Activated CD8-positive, alpha-beta memory T cell treated with anti-CD3 and anti-CD28 coated beads, Interleukin-2, amount 10 ng/mL, durations not matched to agents 7 days and 5 days (primary cell): ENCODE results near the gene BOK. TPM values are rescaled to one million over a fixed set of nuclear protein-coding genes. Genes with fewer than 3 reads are reported as not detected.

ENCODE experiments used
- ATAC-seq: fragments of 150-1000 bp; cut with Tn5 transposase; one replicate; pipeline ENCODE4 v1.10.0; 2021; ENCODE audit warnings: moderate library complexity
- CTCF ChIA-PET: fragments of 350-600 bp; sonication (Branson Sonifier 250); formaldehyde crosslinking; loops from one replicate; lab custom pipeline; 2021; ENCODE audit warnings: antibody characterized with exemption; lab: Charles Lee
- DNase-seq: peaks from one replicate; pipeline ENCODE4 v3.0.0-alpha.2; 2020
- H3K27ac Mint-ChIP-seq: one replicate; pipeline ENCODE4 v1.8.0; 2021; ENCODE audit warnings: mild to moderate bottlenecking, mixed read lengths
- H3K27me3 Mint-ChIP-seq: one replicate; pipeline ENCODE4 v1.8.0; 2021; ENCODE audit warnings: mixed read lengths
- H3K36me3 Mint-ChIP-seq: one replicate; pipeline ENCODE4 v1.8.0; 2021; ENCODE audit warnings: mild to moderate bottlenecking, mixed read lengths
- H3K4me1 Mint-ChIP-seq: one replicate; pipeline ENCODE4 v1.8.0; 2021; ENCODE audit warnings: mixed read lengths
- H3K4me3 Mint-ChIP-seq: one replicate; pipeline ENCODE4 v1.8.0; 2021; ENCODE audit warnings: mild to moderate bottlenecking, moderate library complexity, mixed read lengths
- H3K9me3 Mint-ChIP-seq: one replicate; pipeline ENCODE4 v1.8.0; 2022; ENCODE audit warnings: low read depth, mixed read lengths
- total RNA-seq, 2 experiments: library from RNA; stranded (reverse); gene quantifications; one replicate each; pipeline ENCODE4 v1.2.3, GENCODE V29; 2021

BOK gene
- total RNA-seq, 2 experiments from 2014 or later, result not detected

DNA sequence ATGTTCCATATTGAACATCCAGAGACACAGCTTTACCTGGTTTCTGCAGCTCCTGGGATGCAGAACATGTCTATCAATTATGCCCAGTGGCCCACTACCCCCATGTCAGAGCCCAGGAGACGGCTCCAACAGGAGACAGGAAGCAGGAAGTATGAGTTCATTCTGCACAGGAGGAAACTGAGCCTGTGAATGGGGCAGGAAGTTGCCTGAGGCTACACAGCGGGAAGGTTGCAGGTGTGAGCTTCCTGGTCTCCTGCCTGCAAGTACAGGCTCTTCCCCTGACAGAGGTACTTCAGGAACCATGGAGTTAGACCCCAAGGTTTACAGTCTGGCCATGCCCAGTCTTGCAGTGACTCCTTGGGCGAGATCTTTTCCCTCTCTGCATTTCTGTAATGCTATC lies 2.8 kb upstream of the BOK start:
- H3K9me3 Mint-ChIP-seq, result no peaks in the 10 kb centered on the region
- H3K27me3 Mint-ChIP-seq, result peaks cover 53% of the 10 kb centered on the region
- no peak for ATAC-seq
- DNase-seq, result no peak
- H3K27ac Mint-ChIP-seq, result no peak overlapping the region
- peaks cover 9% of the 10 kb centered on the region for H3K4me1 Mint-ChIP-seq
- no peak overlapping the region for H3K4me3 Mint-ChIP-seq
- peaks cover 4% of the 10 kb centered on the region for H3K36me3 Mint-ChIP-seq
- CTCF ChIA-PET, result no interaction called here

GRCh38 chr2:241556746-241557145 lies 1.8 kb upstream of the BOK start:
- peaks cover 49% of the 10 kb centered on the region for H3K27me3 Mint-ChIP-seq
- ATAC-seq (no peak), DNase-seq (no peak)
- H3K4me3 Mint-ChIP-seq, result no peak overlapping the region
- H3K36me3 Mint-ChIP-seq, result peaks cover 4% of the 10 kb centered on the region
- CTCF ChIA-PET, result no interaction called here
- no peaks in the 10 kb centered on the region for H3K9me3 Mint-ChIP-seq
- H3K4me1 Mint-ChIP-seq, result peaks cover 9% of the 10 kb centered on the region
- H3K27ac Mint-ChIP-seq, result no peak overlapping the region

GRCh38 chr2:241559323-241560161 lies 997 bp downstream of the BOK start:
- H3K4me1 Mint-ChIP-seq, result peaks cover 9% of the 10 kb centered on the region
- peaks cover 41% of the 10 kb centered on the region for H3K27me3 Mint-ChIP-seq
- ATAC-seq (peak; percentile 36), DNase-seq (no peak)
- CTCF ChIA-PET, result no interaction called here
- H3K27ac Mint-ChIP-seq, result no peak overlapping the region
- no peaks in the 10 kb centered on the region for H3K9me3 Mint-ChIP-seq
- peaks cover 4% of the 10 kb centered on the region for H3K36me3 Mint-ChIP-seq
- peak overlapping the region; percentile 43 for H3K4me3 Mint-ChIP-seq

DNA sequence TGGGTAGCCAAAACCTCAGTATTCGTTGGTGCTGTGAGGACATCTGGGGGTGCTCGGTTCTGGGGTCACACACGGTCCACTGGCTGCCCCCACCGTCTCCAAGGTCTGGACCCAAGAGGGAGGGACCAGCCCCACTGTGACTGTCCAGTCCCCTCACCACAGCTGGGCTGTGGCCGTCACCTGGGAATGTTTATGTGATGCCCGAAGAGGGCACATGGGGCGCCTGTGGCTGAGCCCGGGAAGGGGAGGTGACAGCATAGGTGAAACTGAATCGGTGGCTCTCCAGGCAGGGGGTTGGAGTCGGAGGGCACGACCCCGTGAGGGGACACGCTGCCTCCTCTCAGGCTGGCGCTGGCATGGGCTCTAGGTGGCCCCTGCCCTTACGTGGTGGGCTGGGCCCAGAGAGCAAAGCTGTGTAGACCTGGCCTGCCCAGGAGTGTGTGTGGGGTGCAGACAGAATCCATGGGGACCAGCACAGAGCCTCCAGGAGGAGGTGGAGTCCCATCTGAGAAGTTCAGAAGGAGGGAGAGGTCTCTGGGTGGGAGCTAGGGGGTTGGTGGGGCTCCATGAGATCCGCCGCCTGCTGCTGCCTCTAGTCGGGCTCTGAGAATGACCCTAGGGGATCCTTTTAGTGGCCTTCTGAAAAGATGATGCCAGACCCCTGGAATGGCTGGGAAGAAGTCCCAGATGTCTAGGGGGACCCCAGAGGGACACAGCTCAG lies 1.8 kb downstream of the BOK start:
- H3K9me3 Mint-ChIP-seq, result no peaks in the 10 kb centered on the region
- no peak overlapping the region for H3K27ac Mint-ChIP-seq
- DNase-seq (no peak), ATAC-seq (no peak)
- CTCF ChIA-PET, result no interaction called here
- H3K4me3 Mint-ChIP-seq, result no peak overlapping the region
- peaks cover 9% of the 10 kb centered on the region for H3K4me1 Mint-ChIP-seq
- peaks cover 38% of the 10 kb centered on the region for H3K27me3 Mint-ChIP-seq
- peaks cover 4% of the 10 kb centered on the region for H3K36me3 Mint-ChIP-seq

GRCh38 chr2:241560883-241561474 lies 2.4 kb downstream of the BOK start:
- no peak for DNase-seq
- no peak overlapping the region for H3K4me3 Mint-ChIP-seq
- peaks cover 3% of the 10 kb centered on the region for H3K4me1 Mint-ChIP-seq
- peaks cover 4% of the 10 kb centered on the region for H3K36me3 Mint-ChIP-seq
- H3K27ac Mint-ChIP-seq, result no peak overlapping the region
- no peak for ATAC-seq
- H3K27me3 Mint-ChIP-seq, result peaks cover 34% of the 10 kb centered on the region
- no peaks in the 10 kb centered on the region for H3K9me3 Mint-ChIP-seq
- CTCF ChIA-PET, result no interaction called here

DNA sequence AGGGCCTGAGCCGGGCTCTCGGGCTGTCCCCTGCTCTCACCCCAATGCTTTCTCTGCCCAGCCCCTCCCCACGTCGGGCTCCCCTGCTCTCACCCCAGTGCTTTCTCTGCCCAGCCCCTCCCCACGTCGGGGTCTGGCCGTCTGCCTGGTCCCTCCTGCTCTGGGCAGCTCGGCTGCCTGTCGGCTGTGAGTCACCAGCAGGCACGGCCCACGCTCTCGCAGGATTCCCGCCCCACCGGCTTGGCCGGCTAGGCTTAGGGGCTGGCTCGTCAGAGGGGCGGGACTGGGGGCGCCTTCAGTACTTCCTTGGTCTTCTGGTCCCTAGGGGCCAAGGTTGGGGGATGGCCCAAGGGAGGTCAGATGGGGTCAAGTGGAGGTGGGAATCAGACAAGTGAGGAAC lies 3.3 kb downstream of the BOK start:
- CTCF ChIA-PET, result no interaction called here
- H3K4me1 Mint-ChIP-seq, result peaks cover 2% of the 10 kb centered on the region
- H3K4me3 Mint-ChIP-seq, result no peak overlapping the region
- ATAC-seq (no peak), DNase-seq (no peak)
- H3K27ac Mint-ChIP-seq, result no peak overlapping the region
- H3K36me3 Mint-ChIP-seq, result peaks cover 1% of the 10 kb centered on the region
- H3K27me3 Mint-ChIP-seq, result peaks cover 28% of the 10 kb centered on the region
- H3K9me3 Mint-ChIP-seq, result no peaks in the 10 kb centered on the region

GRCh38 chr2:241562269-241562891 lies 3.8 kb downstream of the BOK start:
- Mint-ChIP-seq H3K27me3 (peaks cover 23% of the 10 kb centered on the region), H3K4me3 (no peak overlapping the region), H3K36me3 (no peaks in the 10 kb centered on the region), H3K27ac (no peak overlapping the region), H3K9me3 (no peaks in the 10 kb centered on the region), H3K4me1 (peaks cover 2% of the 10 kb centered on the region)
- ATAC-seq (no peak), DNase-seq (no peak)
- CTCF ChIA-PET, result no interaction called here

- H3K9me3 Mint-ChIP-seq, result no peaks in the 10 kb centered on the region
- H3K27me3 Mint-ChIP-seq, result peaks cover 16% of the 10 kb centered on the region
- peaks cover 2% of the 10 kb centered on the region for H3K4me1 Mint-ChIP-seq
- no peak for DNase-seq
- no peak for ATAC-seq
- CTCF ChIA-PET, result no interaction called here
- H3K4me3 Mint-ChIP-seq, result no peak overlapping the region
- no peak overlapping the region for H3K27ac Mint-ChIP-seq
- H3K36me3 Mint-ChIP-seq, result no peaks in the 10 kb centered on the region
Measured at GRCh38 chr2:241563031-241563507, 4.5 kb downstream of the BOK start.

DNA sequence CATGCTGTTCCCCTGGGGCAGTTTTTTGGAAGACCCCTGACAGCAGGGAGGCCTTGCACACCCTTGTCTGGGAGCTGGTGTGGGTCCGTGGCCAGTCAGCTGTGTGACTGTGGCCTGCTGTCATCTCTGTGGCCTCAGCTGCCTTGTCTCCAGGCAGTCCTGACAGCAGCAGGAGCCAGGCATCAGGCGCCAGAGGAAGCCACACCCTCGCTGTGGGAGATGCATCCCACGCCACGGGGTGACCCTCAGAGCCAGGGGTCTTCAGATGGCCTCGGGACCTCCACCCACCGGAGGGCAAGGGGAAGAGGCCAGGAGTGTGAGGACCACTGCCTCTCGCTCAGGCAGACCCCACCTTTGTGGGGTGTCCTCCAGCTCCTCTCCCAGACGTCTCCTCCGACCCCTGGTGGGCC lies 5.0 kb downstream of the BOK start:
- no peak overlapping the region for H3K4me3 Mint-ChIP-seq
- peaks cover 12% of the 10 kb centered on the region for H3K27me3 Mint-ChIP-seq
- CTCF ChIA-PET, result no interaction called here
- no peaks in the 10 kb centered on the region for H3K4me1 Mint-ChIP-seq
- H3K9me3 Mint-ChIP-seq, result no peaks in the 10 kb centered on the region
- no peak overlapping the region for H3K27ac Mint-ChIP-seq
- H3K36me3 Mint-ChIP-seq, result no peaks in the 10 kb centered on the region
- ATAC-seq (no peak), DNase-seq (no peak)

DNA sequence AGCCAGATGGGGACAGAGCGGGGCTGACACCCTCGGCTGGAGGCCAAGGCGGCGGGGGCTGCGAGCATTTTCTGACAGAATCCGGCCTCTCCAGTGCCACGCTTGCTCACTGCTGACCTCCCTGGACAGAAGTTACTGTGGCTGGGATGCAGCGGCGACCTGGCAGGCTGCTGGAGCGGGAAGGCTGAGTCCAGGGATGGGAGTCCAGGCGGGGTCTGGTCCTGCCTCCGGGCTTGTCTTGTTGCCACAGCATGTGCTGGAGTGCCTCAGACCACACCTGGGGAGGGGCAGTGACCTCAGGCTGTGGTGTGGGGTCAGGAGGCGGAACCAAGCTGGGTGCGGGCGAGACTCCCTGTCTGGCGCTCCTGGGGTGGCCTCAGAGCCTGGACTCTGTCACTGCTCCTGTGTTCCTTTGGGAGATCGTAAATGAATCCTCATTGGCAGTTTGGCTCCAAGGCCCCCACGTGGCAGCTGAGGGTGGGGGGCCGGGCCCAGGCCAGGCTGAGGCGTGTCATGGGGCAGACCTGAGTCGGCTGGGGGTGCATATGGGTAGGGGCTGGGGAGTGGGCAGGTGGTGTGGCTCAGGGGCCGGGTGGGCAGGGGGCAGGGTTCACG lies 5.5 kb downstream of the BOK start:
- peaks cover 12% of the 10 kb centered on the region for H3K27me3 Mint-ChIP-seq
- no peak overlapping the region for H3K4me3 Mint-ChIP-seq
- DNase-seq (no peak), ATAC-seq (no peak)
- CTCF ChIA-PET, result no interaction called here
- H3K27ac Mint-ChIP-seq, result no peak overlapping the region
- no peaks in the 10 kb centered on the region for H3K36me3 Mint-ChIP-seq
- no peaks in the 10 kb centered on the region for H3K9me3 Mint-ChIP-seq
- H3K4me1 Mint-ChIP-seq, result no peaks in the 10 kb centered on the region

DNA sequence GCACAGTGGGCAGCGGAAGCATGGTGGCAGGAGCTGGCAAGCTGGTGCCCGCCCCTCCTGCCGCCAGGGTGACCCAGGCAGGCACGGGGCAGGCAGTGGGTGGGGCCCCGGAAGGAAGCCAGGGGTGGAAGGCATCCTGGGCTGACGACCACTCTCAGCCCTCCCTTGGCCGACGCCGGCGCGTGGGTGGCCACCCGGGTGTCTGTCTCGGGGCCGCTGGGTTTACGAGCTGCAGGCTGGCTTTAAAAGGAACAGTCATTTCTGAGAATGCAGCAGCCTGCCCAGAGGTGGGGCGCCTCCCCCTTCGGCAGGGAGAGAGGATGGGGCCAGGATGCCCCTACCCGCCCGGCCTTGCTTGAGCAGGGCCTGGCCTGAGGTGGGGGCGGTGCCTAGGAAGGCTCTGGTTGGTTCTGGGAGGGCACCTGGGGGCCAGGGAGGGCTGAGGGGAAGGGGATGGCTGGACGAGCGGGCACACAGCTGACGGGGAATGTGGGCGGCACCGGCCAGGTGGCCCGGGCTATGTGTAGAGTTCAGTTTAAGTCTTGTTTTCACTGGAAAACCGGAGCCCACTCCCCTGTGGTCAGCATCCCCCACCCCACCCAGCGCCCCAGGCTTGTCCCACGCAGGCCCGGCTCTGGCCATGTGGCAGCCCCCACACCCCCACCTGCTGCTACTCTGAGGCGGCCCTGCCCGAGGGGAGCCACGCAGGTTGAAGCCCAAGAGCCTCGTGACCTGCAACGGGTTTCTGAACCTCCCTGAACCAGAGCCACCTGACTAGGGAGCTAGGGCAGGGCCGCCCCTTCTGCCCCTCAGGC lies 6.3 kb downstream of the BOK start:
- Mint-ChIP-seq H3K9me3 (no peaks in the 10 kb centered on the region), H3K36me3 (no peaks in the 10 kb centered on the region), H3K4me3 (no peak overlapping the region), H3K27ac (no peak overlapping the region), H3K4me1 (no peaks in the 10 kb centered on the region), H3K27me3 (peaks cover 10% of the 10 kb centered on the region)
- ATAC-seq (no peak), DNase-seq (no peak)
- CTCF ChIA-PET, result no interaction called here

DNA sequence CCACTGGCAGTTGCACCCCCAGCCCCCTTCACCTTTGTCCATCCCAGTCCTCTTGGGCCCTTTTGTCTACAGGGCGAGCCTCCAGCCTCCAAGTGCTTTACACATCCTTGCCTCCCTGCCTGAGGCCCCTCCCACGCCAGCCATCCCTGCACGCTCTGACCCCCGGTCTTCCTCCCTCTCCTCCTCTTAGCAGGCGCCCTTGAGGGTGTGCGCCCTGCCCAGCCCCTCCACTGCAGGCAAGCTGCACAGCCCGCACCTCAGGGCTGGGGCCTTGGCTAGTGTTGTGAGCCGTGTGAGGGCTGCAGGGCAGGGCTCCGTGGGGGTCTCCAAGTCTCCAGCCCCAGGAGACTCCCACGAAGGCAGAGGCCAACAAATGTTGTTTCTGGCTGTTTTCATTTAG lies 6.9 kb downstream of the BOK start:
- Mint-ChIP-seq H3K9me3 (no peaks in the 10 kb centered on the region), H3K27ac (no peak overlapping the region), H3K27me3 (peaks cover 4% of the 10 kb centered on the region), H3K4me3 (no peak overlapping the region), H3K36me3 (no peaks in the 10 kb centered on the region), H3K4me1 (no peaks in the 10 kb centered on the region)
- CTCF ChIA-PET, result no interaction called here
- DNase-seq (no peak), ATAC-seq (no peak)
